CD8-positive, alpha-beta memory T cell (primary cell): ENCODE results near the gene TDRD3. TPM values are rescaled to one million over a fixed set of nuclear protein-coding genes. Genes with fewer than 3 reads are reported as not detected.

ENCODE experiments used
- CTCF ChIA-PET: fragments of 350-600 bp; sonication (Branson Sonifier 250); formaldehyde crosslinking; loops from one replicate; lab custom pipeline; 2021; ENCODE audit warnings: antibody characterized with exemption; lab: Charles Lee
- POLR2A ChIA-PET: fragments of 350-600 bp; sonication (Branson Sonifier 250); formaldehyde crosslinking; loops from one replicate; lab custom pipeline; 2021; ENCODE audit warnings: antibody characterized with exemption; lab: Charles Lee
- DNase-seq, 5 donors: peaks; one replicate each; pipeline versions ENCODE4 v3.0.0 to v3.0.0-alpha.2; 2020 to 2022; ENCODE audit warnings: mixed read lengths in 1 of 5
- H3K27ac ChIP-seq: one replicate; pipeline ENCODE4 v1.7.0; 2013; ENCODE audit warnings: low read depth, mild to moderate bottlenecking, low read length, moderate library complexity
- H3K27me3 ChIP-seq: 2 replicates; pipeline ENCODE4 v1.7.0; 2013; ENCODE audit warnings: low read length, mild to moderate bottlenecking; ENCODE audit not compliant: insufficient read depth, poor library complexity, severe bottlenecking
- H3K36me3 ChIP-seq: 2 replicates; pipeline ENCODE4 v1.7.0; 2013; ENCODE audit warnings: mild to moderate bottlenecking, low read length, moderate library complexity; ENCODE audit not compliant: insufficient read depth
- H3K4me1 ChIP-seq: 2 replicates; pipeline ENCODE4 v1.7.0; 2013; ENCODE audit warnings: mild to moderate bottlenecking, low read length, moderate library complexity; ENCODE audit not compliant: insufficient read depth
- H3K4me3 ChIP-seq: 2 replicates; pipeline ENCODE4 v1.7.0; 2013; ENCODE audit warnings: mild to moderate bottlenecking, low read length
- H3K9me3 ChIP-seq: 2 replicates; pipeline ENCODE4 v1.7.0; 2013; ENCODE audit warnings: mild to moderate bottlenecking, low read length
- H3K27ac Mint-ChIP-seq, 8 donors: one replicate each; pipeline ENCODE4 v1.8.0; 2020 to 2021; ENCODE audit warnings: mixed read lengths in 8 of 8, mild to moderate bottlenecking in 6 of 8, inconsistent platforms in 3 of 8, moderate library complexity in 3 of 8
- H3K27me3 Mint-ChIP-seq, 2 donors: one replicate each; pipeline ENCODE4 v1.8.0; 2020 to 2021; ENCODE audit warnings: mixed read lengths in 2 of 2, mild to moderate bottlenecking in 1 of 2, moderate library complexity in 1 of 2
- H3K36me3 Mint-ChIP-seq, 3 donors: one replicate each; pipeline ENCODE4 v1.8.0; 2020 to 2021; ENCODE audit warnings: mixed read lengths in 3 of 3, inconsistent platforms in 1 of 3, mild to moderate bottlenecking in 1 of 3
- H3K4me1 Mint-ChIP-seq, 3 donors: one replicate each; pipeline ENCODE4 v1.8.0; 2020 to 2021; ENCODE audit warnings: mixed read lengths in 3 of 3, inconsistent platforms in 1 of 3, mild to moderate bottlenecking in 1 of 3
- H3K4me3 Mint-ChIP-seq, 7 donors: one replicate each; pipeline ENCODE4 v1.8.0; 2020 to 2021; ENCODE audit warnings: mixed read lengths in 7 of 7, mild to moderate bottlenecking in 6 of 7, moderate library complexity in 4 of 7, inconsistent platforms in 2 of 7
- H3K9me3 Mint-ChIP-seq, 5 donors: one replicate each; pipeline ENCODE4 v1.8.0; 2020 to 2022; ENCODE audit warnings: mixed read lengths in 5 of 5, mild to moderate bottlenecking in 3 of 5, moderate library complexity in 2 of 5, inconsistent platforms in 1 of 5
- polyA plus RNA-seq: library from polyadenylated mRNA; unstranded; fragments of 300-500 nt; fragmentation: Illumina TruSeq; gene quantifications from one replicate; pipeline ENCODE4 v1.2.3, GENCODE V29; 2021
- total RNA-seq, 2 experiments: library from RNA; stranded (reverse); gene quantifications; one replicate each; pipeline ENCODE4 v1.2.3, GENCODE V29; 2021

The TDRD3 gene
- total and polyA plus RNA-seq, 3 experiments from 2014 or later: 8.7 to 22.7 (median 21.2) TPM

- Mint-ChIP-seq H3K27ac (no peak overlapping the region), H3K4me3 (no peak overlapping the region), H3K27me3 (no peaks in the 10 kb centered on the region), H3K36me3 (peaks cover 38 to 71% (median 62%) of the 10 kb centered on the region in 3 donors), H3K9me3 (peaks cover 0 to 5% (median 0%) of the 10 kb centered on the region in 5 donors), H3K4me1 (no peaks in the 10 kb centered on the region)
- no peaks in the 10 kb centered on the region for H3K4me1 ChIP-seq
- no peak for DNase-seq
- H3K36me3 ChIP-seq: peaks cover 11% of the 10 kb centered on the region
- H3K27ac ChIP-seq: no peak overlapping the region
- no peak overlapping the region for H3K4me3 ChIP-seq
- no peaks in the 10 kb centered on the region for H3K27me3 ChIP-seq
- CTCF ChIA-PET: no interaction called here
- no peaks in the 10 kb centered on the region for H3K9me3 ChIP-seq
- POLR2A ChIA-PET: no interaction called here
Measured at GRCh38 chr13:60511637-60512036, 114.6 kb downstream of the TDRD3 start.

- CTCF ChIA-PET: no interaction called here
- no peak for DNase-seq
- Histone ChIP-seq H3K4me3 (no peak overlapping the region), H3K9me3 (no peaks in the 10 kb centered on the region), H3K27me3 (no peaks in the 10 kb centered on the region), H3K4me1 (no peaks in the 10 kb centered on the region), H3K27ac (no peak overlapping the region), H3K36me3 (peaks cover 5% of the 10 kb centered on the region)
- Mint-ChIP-seq H3K36me3 (peaks cover 32 to 72% (median 42%) of the 10 kb centered on the region in 3 donors), H3K4me3 (no peak overlapping the region), H3K27ac (no peak overlapping the region), H3K9me3 (peaks cover 0 to 5% (median 0%) of the 10 kb centered on the region in 5 donors), H3K4me1 (no peaks in the 10 kb centered on the region), H3K27me3 (no peaks in the 10 kb centered on the region)
- POLR2A ChIA-PET: no interaction called here
Measured at GRCh38 chr13:60514891-60515290, 117.9 kb downstream of the TDRD3 start.

GRCh38 chr13:60519496-60519895, 122.5 kb downstream of the TDRD3 start:
- ChIA-PET POLR2A (no interaction called here), CTCF (no interaction called here)
- Histone ChIP-seq H3K27me3 (no peaks in the 10 kb centered on the region), H3K4me3 (no peak overlapping the region), H3K36me3 (no peaks in the 10 kb centered on the region), H3K27ac (no peak overlapping the region), H3K4me1 (no peaks in the 10 kb centered on the region), H3K9me3 (no peaks in the 10 kb centered on the region)
- Mint-ChIP-seq H3K27me3 (no peaks in the 10 kb centered on the region), H3K27ac (no peak overlapping the region), H3K9me3 (no peaks in the 10 kb centered on the region), H3K4me3 (no peak overlapping the region), H3K4me1 (no peaks in the 10 kb centered on the region), H3K36me3 (peaks cover 2 to 49% (median 19%) of the 10 kb centered on the region in 3 donors)
- no peak for DNase-seq

GRCh38 chr13:60520902-60521569, 124.0 kb downstream of the TDRD3 start:
- H3K27ac Mint-ChIP-seq: no peak overlapping the region
- no peaks in the 10 kb centered on the region for H3K27me3 Mint-ChIP-seq
- no peaks in the 10 kb centered on the region for H3K4me1 ChIP-seq
- no peak overlapping the region for H3K4me3 ChIP-seq
- H3K4me1 Mint-ChIP-seq: no peaks in the 10 kb centered on the region
- H3K27me3 ChIP-seq: no peaks in the 10 kb centered on the region
- H3K27ac ChIP-seq: no peak overlapping the region
- no peak for DNase-seq
- H3K4me3 Mint-ChIP-seq: no peak overlapping the region
- POLR2A ChIA-PET: no interaction called here
- CTCF ChIA-PET: no interaction called here
- H3K36me3 Mint-ChIP-seq: peaks cover 0 to 41% (median 14%) of the 10 kb centered on the region in 3 donors
- no peaks in the 10 kb centered on the region for H3K9me3 ChIP-seq
- no peaks in the 10 kb centered on the region for H3K9me3 Mint-ChIP-seq
- no peaks in the 10 kb centered on the region for H3K36me3 ChIP-seq

GRCh38 chr13:60538566-60538965, 141.5 kb downstream of the TDRD3 start:
- no peaks in the 10 kb centered on the region for H3K27me3 Mint-ChIP-seq
- no peaks in the 10 kb centered on the region for H3K4me1 Mint-ChIP-seq
- Histone ChIP-seq H3K27me3 (no peaks in the 10 kb centered on the region), H3K27ac (no peak overlapping the region), H3K9me3 (no peaks in the 10 kb centered on the region), H3K4me3 (no peak overlapping the region), H3K4me1 (no peaks in the 10 kb centered on the region), H3K36me3 (no peaks in the 10 kb centered on the region)
- ChIA-PET CTCF (no interaction called here), POLR2A (no interaction called here)
- peaks cover 10 to 37% (median 17%) of the 10 kb centered on the region in 3 donors for H3K36me3 Mint-ChIP-seq
- no peak for DNase-seq
- no peak overlapping the region for H3K4me3 Mint-ChIP-seq
- no peaks in the 10 kb centered on the region for H3K9me3 Mint-ChIP-seq
- no peak overlapping the region for H3K27ac Mint-ChIP-seq

- ChIA-PET CTCF (no interaction called here), POLR2A (no interaction called here)
- no peaks in the 10 kb centered on the region for H3K9me3 ChIP-seq
- H3K27me3 Mint-ChIP-seq: no peaks in the 10 kb centered on the region
- no peaks in the 10 kb centered on the region for H3K9me3 Mint-ChIP-seq
- H3K27me3 ChIP-seq: no peaks in the 10 kb centered on the region
- H3K27ac Mint-ChIP-seq: no peak overlapping the region
- H3K4me3 ChIP-seq: no peak overlapping the region
- H3K27ac ChIP-seq: no peak overlapping the region
- DNase-seq: no peak
- no peak overlapping the region for H3K4me3 Mint-ChIP-seq
- H3K36me3 Mint-ChIP-seq: peaks cover 13 to 33% (median 19%) of the 10 kb centered on the region in 3 donors
- no peaks in the 10 kb centered on the region for H3K4me1 ChIP-seq
- no peaks in the 10 kb centered on the region for H3K4me1 Mint-ChIP-seq
- no peaks in the 10 kb centered on the region for H3K36me3 ChIP-seq
Measured at GRCh38 chr13:60540276-60540675, 143.3 kb downstream of the TDRD3 start.

- no peaks in the 10 kb centered on the region for H3K27me3 Mint-ChIP-seq
- ChIA-PET CTCF (no interaction called here), POLR2A (no interaction called here)
Measured at GRCh38 chr13:60562096-60562780, 165.2 kb downstream of the TDRD3 start.

GRCh38 chr13:60571571-60571970, 174.6 kb downstream of the TDRD3 start:
- no peaks in the 10 kb centered on the region for H3K36me3 ChIP-seq
- Mint-ChIP-seq H3K36me3 (peaks cover 36 to 63% (median 54%) of the 10 kb centered on the region in 3 donors), H3K4me3 (no peak overlapping the region), H3K9me3 (no peaks in the 10 kb centered on the region), H3K27me3 (no peaks in the 10 kb centered on the region), H3K27ac (no peak overlapping the region), H3K4me1 (peaks cover 0 to 1% (median 0%) of the 10 kb centered on the region in 3 donors)
- DNase-seq: no peak
- H3K4me1 ChIP-seq: no peaks in the 10 kb centered on the region
- ChIA-PET CTCF (interaction anchor here (1.5 kb wide), 1 partner anchor 12 kb away, joined by 3 read pairs; no protein-coding TSS in a partner anchor), POLR2A (no interaction called here)
- H3K4me3 ChIP-seq: no peak overlapping the region
- no peaks in the 10 kb centered on the region for H3K9me3 ChIP-seq
- H3K27me3 ChIP-seq: no peaks in the 10 kb centered on the region
- H3K27ac ChIP-seq: no peak overlapping the region

More at GRCh38 chr13:60562096-60562780, 165.2 kb downstream of the TDRD3 start:
- no peaks in the 10 kb centered on the region for H3K27me3 ChIP-seq
- Mint-ChIP-seq H3K4me1 (no peaks in the 10 kb centered on the region), H3K36me3 (peaks cover 17 to 26% (median 22%) of the 10 kb centered on the region in 3 donors), H3K4me3 (no peak overlapping the region), H3K9me3 (no peaks in the 10 kb centered on the region), H3K27ac (peak overlapping the region in 2 of 8 donors; percentile 14 to 32)
- no peaks in the 10 kb centered on the region for H3K9me3 ChIP-seq
- H3K4me3 ChIP-seq: no peak overlapping the region
- no peak for DNase-seq
- H3K36me3 ChIP-seq: no peaks in the 10 kb centered on the region
- no peaks in the 10 kb centered on the region for H3K4me1 ChIP-seq
- H3K27ac ChIP-seq: no peak overlapping the region
